Measurements from ENCODE around the gene GRK2. TPM values are rescaled to one million over a fixed set of nuclear protein-coding genes. Genes with fewer than 3 reads are reported as not detected.

Gene GRK2
- total RNA-seq, 1 donor, result 33.2 TPM

DNA sequence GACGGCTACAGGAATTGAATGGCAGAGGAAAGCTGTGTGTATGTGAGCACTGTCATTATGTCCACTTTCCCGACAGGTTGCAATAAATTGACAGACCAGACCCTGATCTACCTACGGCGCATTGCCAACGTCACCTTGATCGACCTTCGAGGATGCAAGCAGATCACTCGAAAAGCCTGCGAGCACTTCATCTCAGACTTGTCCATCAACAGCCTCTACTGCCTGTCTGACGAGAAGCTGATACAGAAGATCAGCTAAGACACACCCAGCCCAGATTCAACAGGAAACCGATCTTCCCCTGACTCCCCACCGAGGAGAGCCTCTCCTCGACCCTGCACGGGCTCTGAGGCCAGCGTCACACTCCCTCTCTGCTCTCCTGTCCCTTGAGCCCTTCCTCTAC, 11.5 kb upstream of the GRK2 start:
- DNase-seq (ENCODE audit: low read depth), result no peak
- H3K4me3 ChIP-seq (ENCODE audit: low read depth, low read length), result no peak overlapping the region
- TF ChIP-seq, protein P1, sequence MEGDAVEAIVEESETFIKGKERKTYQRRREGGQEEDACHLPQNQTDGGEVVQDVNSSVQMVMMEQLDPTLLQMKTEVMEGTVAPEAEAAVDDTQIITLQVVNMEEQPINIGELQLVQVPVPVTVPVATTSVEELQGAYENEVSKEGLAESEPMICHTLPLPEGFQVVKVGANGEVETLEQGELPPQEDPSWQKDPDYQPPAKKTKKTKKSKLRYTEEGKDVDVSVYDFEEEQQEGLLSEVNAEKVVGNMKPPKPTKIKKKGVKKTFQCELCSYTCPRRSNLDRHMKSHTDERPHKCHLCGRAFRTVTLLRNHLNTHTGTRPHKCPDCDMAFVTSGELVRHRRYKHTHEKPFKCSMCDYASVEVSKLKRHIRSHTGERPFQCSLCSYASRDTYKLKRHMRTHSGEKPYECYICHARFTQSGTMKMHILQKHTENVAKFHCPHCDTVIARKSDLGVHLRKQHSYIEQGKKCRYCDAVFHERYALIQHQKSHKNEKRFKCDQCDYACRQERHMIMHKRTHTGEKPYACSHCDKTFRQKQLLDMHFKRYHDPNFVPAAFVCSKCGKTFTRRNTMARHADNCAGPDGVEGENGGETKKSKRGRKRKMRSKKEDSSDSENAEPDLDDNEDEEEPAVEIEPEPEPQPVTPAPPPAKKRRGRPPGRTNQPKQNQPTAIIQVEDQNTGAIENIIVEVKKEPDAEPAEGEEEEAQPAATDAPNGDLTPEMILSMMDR (IDR thresholded peaks at IDR 0.05; ENCODE audit: insufficient read depth, low read depth, low read length), result no peak

DNA sequence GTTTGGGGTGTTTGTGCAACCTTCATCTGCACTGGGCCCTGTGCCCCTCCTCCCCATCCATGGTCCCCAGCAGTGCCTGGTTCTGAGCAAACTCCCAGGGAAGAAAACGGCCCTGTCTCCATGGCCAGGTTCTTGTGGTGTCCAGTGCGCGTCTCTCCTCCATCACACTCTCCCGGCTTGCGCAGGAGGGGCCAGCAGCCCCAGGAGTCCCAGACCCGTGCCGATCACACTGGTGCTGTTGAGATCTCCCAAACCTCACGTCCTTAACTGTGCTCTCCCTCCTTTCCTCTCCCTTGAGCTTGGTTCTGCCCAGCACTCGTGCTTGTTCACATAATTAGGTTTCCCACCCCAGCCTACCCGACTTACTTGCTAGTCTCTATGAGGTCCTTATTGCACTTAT, 10.9 kb upstream of the GRK2 start:
- DNase-seq (ENCODE audit: low read depth), result no peak
- TF ChIP-seq, protein P1 (IDR thresholded peaks at IDR 0.05; ENCODE audit: insufficient read depth, low read depth, low read length), result no peak
- H3K4me3 ChIP-seq (ENCODE audit: low read depth, low read length), result no peak overlapping the region

DNA sequence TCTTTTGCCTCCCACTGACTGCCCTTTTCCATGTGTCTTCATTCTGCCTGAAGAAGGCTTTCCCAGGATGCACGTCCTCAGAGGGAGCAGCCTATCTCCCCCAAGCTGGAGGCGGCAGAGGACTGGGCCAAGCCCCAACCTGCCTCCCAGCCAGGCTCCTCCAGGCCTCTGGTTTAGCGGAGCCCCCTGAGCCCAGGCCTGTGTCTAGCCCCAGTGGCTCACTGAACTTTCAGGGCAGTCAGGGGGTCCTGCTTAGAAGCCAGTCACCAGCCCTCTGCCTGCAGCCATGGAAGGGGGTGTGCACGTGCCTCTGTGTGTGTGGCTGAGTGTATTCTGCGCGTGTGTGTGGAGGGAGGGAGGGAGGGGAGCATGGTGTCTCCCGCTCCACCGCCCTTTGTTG, 10.4 kb upstream of the GRK2 start:
- no peak overlapping the region for H3K4me3 ChIP-seq (ENCODE audit: low read depth, low read length)
- no peak for DNase-seq (ENCODE audit: low read depth)
- TF ChIP-seq, protein P1 (IDR thresholded peaks at IDR 0.05; ENCODE audit: insufficient read depth, low read depth, low read length), result no peak

DNA sequence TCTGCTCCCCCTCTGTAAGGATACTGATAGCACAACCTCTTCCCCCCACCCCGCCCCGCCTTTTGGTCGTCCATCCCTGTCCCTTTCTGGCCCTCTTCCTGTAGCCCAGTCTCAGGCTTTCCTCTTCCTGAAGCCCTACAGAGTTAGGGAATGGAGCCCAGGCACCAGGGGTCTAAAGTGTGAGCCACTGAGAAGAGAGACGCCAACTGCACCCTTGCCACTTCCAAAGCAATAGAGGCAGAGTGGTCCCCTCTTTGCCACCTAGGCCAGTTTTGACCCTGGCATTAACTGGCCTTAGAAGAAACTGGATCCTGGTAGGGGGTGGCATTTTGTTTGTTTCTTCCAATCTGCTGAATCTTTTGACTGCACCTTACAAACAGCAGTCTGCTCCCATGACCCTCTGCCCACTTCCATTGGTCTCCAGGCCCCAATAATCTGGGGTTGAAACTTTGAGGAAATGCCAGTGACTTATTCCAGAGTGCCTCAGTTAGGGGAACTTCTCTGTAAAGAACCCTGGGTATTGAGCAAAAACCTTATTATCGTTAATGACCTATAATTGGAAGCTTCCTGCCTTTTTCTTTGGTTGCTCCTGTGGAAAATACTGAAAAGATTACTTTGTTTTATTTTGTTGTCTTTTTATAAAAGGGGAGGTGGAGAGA, 9.7 kb upstream of the GRK2 start:
- TF ChIP-seq, protein P1 (IDR thresholded peaks at IDR 0.05; ENCODE audit: insufficient read depth, low read depth, low read length), result no peak
- no peak overlapping the region for H3K4me3 ChIP-seq (ENCODE audit: low read depth, low read length)
- no peak for DNase-seq (ENCODE audit: low read depth)

DNA sequence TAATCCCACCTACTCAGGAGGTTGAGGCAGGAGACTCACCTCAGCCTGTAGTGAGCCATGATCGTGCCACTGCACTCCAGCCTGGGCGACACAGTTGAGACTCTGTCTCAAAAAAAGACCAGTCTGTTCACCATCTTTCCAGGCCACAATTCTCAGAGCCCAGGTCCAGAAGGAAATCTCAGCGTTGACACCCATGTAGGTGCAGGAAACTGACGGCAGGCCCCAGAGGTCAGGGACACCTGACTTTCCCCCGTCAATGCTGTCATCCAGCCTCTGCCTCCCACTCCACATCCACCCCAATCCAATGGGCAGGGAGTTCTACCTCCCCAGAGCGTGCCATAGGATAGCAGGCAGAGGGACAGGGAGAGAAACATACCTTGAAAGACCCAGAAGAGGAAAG, 5.9 kb upstream of the GRK2 start:
- TF ChIP-seq, protein P1 (IDR thresholded peaks at IDR 0.05; ENCODE audit: insufficient read depth, low read depth, low read length), result no peak
- no peak overlapping the region for H3K4me3 ChIP-seq (ENCODE audit: low read depth, low read length)
- no peak for DNase-seq (ENCODE audit: low read depth)

DNA sequence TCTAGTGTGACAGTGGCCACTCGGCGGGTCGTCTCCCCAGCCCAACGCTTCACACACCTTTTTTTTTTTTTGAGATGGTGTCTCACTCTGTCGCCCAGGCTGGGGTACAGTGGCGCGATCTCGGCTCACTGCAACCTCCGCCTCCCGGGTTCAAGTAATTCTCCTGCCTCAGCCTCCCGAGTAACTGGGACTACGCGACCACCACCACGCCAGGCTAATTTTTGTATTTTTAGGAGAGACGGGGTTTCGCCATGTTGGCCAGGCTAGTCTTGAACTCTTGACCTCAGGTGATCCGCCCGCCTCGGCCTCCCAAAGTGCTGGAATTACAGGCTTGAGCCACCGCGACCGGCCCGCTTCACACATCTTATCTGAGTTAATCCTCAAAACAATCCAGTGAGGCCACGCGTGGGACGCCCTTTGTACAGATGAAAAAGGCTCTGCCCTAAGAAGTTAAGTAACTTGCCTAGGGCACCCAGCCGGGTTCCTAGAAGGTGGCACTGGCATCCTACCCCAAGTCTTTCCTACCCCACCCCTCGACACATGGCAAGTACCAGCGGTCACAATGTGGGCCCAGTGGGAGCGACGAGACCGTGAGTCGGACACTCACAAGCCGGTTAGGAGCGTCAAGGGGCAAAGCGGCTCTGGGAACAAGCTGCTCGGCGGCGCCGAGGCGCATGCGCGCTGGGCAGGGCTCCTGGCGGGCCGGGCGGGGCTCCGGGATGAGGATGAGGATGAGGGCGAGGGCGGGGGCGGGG, 5.2 kb upstream of the GRK2 start:
- peak overlapping the region; percentile 56 for H3K4me3 ChIP-seq (ENCODE audit: low read depth, low read length)
- peak; percentile 61 for DNase-seq (ENCODE audit: low read depth)

DNA sequence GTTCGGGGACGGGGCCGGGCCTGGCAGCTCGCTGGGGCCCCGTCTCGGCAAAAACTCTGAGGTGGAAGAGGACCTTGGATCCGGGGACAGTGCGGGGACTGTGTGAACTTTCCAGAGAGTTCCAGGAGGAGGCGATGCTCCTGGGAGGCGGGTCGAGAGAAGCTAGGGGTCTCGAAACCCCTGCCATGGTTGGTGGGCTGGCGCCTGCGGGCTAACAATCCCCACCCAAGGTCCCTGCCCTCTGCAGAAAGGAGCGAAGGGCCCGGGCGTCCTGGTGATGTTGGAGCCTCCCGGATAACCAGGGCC, 4.7 kb upstream of the GRK2 start:
- H3K4me3 ChIP-seq (ENCODE audit: low read depth, low read length), result peak overlapping the region; percentile 29
- TF ChIP-seq, protein P1 (IDR thresholded peaks at IDR 0.05; ENCODE audit: insufficient read depth, low read depth, low read length), result no peak
- no peak for DNase-seq (ENCODE audit: low read depth)

Measured in fibroblast of villous mesenchyme (primary cell).